ACHN (cell line): ENCODE data around the gene CDH16.
"Not testable (repeated sequence)": the region's sequence is repeated elsewhere in the genome, so short reads cannot be mapped to it uniquely, and the experiment has no call there.

Source experiments
- DNase-seq: peaks from one replicate; pipeline ENCODE4 v3.0.0-alpha.2; 2015
- in situ Hi-C: cut with HindIII; loops from 2 replicates; pipeline ENCODE4 v1.10.0; 2017; ENCODE audit warnings: low sequenced_read_pairs, low pct_ligation_motif_present, low pct_unique_long_range_greater_than_20kb

The CDH16 gene

GRCh38 chr16:66903544-66904427 lies 14.9 kb downstream of the CDH16 start:
- in situ Hi-C loops, result no loop called here
- no peak for DNase-seq

GRCh38 chr16:66902648-66903543 lies 15.8 kb downstream of the CDH16 start:
- no peak for DNase-seq
- in situ Hi-C loops, result no loop called here

DNA sequence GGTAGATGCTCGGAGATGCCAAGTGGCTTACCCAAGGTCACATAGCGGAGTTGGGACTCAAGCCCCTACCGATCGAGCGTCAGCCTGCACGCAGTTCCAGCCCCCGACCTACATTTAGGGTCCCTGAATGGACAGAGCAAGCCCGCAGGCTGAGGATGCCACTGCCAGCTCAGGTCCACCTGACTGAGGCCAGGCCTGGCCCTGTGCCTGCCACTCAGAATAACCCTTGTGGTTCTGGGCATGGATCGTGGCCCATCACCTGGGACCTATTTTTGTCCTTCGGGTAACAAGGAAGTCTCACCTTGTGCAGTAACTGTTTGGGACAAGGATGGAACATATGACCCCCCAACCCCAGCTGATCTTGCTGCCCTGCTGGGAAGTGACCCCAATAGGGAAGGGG lies 17.1 kb downstream of the CDH16 start:
- no peak for DNase-seq
- in situ Hi-C loops, result no loop called here

GRCh38 chr16:66900721-66901441 lies 17.8 kb downstream of the CDH16 start:
- in situ Hi-C loops, result no loop called here
- DNase-seq, result no peak

DNA sequence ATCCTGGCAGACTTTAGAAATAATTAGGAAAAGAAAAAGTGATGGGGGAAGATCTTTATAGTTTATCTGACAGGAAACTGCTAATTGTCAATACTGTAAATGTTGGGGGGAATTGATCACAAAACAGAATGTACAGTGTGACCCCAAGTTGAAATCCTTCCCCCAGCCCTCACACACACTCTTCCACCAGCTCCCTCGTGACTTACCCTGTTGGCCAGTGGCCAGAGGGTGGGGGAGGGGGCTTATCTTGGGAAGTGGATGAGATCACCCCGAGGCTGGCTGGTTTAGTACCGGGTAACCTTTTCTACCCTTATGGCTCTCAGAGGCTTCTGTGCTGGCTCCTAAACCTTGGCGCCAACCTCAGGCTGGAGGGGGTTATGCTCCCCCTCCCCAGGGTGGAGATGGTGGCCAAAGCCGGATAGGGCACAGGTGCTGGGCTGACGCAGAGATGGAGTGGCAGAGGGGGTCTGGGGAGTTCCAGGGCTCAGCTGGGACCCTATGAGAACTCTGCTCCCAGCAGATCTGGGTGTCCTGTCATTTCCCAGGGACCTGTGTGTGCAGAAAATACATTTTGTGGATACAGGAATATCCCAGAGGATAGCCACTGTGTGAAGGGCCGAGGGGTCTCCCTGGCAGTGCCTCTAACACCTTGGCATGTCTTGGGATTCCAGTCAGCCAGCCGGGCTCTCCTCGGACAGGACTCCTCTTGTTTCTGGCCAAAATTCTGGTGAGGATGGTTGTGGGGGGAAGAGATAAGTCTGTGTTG lies 18.6 kb downstream of the CDH16 start:
- in situ Hi-C loops, result loop anchor here (5.0 kb wide), 1 partner anchor 37 kb away; the partner anchor contains the start of gene CES2
- peak; percentile 90 for DNase-seq

DNA sequence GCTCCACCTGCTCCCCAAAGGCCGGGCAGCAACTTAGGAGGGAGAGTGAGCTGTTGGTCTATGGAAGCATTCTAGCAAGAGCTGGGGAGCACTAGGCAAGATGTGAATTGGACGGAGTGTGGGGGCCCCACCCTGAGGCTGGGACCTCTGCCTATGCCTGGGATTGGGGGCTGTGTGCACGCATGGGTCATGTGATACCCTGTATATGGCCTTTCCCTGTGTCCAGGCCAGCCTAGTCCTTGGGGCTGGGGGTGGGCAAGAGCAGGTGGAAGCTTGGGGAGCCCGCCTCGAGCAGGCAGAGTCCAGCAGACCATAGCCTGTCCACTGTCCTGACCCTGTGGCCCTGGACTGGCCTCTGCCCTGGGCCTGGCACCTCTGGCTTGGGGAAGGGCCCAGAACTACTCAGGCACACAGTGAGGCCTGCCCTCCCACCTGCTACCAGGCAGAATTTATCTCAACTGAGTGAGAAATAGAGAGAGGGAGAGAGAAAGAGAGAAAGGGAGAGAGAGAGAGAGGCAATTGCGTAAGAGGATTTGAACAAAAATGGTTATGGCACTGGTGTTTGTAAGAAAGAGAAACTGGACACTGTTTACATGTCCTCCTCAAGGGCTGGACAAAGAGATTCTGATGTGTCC lies 19.3 kb downstream of the CDH16 start:
- in situ Hi-C loops, result loop anchor here (5.0 kb wide), 1 partner anchor 38 kb away; the partner anchor contains the start of gene CES2
- DNase-seq, result peak; percentile 43

DNA sequence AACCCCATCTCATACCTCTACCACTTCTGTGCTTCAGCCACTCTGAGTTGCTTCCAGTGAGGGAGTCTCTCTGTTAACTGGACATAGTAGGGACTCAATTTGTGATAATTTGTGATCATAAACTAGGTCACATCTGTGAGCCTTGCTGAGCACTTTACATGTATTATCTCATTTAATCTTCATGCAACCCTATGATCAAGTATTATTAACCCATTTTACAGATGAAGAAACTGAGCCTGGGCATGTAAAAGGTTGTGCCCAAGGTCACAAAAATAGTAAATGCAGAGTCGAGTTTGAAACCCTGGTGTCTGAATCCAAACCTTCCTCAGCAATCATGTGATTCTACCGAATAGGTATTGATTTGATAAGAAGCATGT lies 19.8 kb downstream of the CDH16 start:
- no peak for DNase-seq
- in situ Hi-C loops, result loop anchor here (5.0 kb wide), 1 partner anchor 38 kb away; the partner anchor contains the start of gene CES2

GRCh38 chr16:66898207-66898606 lies 20.5 kb downstream of the CDH16 start:
- DNase-seq, result peak; percentile 87
- in situ Hi-C loops, result loop anchor here (5.0 kb wide), 1 partner anchor 39 kb away; the partner anchor contains the start of gene CES2

DNA sequence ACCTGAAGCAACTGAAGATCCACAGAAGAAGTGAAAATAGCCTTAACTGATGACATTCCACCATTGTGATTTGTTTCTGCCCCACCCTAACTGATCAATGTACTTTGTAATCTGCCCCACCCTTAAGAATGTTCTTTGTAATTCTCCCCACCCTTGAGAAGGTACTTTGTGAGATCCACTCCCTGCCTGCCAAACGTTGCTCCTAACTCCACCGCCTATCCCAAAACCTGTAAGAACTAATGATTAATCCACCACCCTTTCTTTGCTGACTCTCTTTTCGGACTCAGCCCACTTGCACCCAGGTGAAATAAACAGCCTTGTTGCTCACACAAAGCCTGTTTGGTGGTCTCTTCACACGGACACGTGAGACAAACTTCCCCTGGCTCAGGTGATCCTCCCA lies 22.0 kb downstream of the CDH16 start:
- DNase-seq, result not testable (repeated sequence)
- in situ Hi-C loops, result loop anchor here (5.0 kb wide), 1 partner anchor 41 kb away; the partner anchor contains the start of gene CES2

- DNase-seq, result no peak
- in situ Hi-C loops, result loop anchor here (5.0 kb wide), 1 partner anchor 41 kb away; the partner anchor contains the start of gene CES2
Observed at GRCh38 chr16:66895999-66896398, 22.7 kb downstream of the CDH16 start.

- in situ Hi-C loops, result loop anchor here (5.0 kb wide), 1 partner anchor 42 kb away; the partner anchor contains the start of gene CES2
- no peak for DNase-seq
Observed at GRCh38 chr16:66895689-66895979, 23.1 kb downstream of the CDH16 start.

DNA sequence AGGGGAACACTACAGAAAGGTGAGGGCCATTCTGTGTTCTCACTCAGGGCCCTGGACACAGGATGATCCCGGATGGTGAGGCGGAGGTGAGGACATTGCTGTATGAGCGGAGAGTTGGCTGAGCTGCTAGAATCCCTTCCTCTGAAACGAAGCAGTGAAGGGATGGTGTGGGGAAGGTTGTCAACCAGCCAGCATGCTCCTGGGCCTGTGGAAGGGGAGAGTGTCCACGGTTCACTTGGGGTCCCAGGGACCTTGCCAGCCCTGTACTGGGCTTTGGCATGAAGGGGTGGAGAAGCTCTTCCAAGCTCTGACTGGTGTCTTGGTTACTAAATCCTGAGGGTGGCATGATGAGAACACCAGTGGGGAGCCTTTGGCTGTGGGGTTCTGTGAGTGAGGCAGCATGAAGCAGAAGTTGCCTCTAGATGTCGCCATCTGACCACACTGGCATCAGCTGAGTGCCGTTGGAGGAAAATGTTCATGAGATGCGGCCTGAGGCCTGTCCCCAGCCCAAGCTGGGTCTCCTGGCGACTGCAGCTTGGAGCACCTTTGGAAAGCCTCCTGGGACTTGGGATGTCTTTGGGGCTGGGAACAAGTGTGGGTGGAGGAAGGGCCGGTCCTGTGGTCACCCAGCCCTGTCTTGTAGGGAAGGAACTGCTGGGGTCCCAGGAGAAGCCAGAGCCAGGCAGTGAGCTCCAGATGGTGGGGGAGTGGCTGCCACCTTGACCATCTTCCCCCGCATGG lies 23.6 kb downstream of the CDH16 start:
- in situ Hi-C loops, result loop anchor here (5.0 kb wide), 1 partner anchor 42 kb away; the partner anchor contains the start of gene CES2
- DNase-seq, result peak; percentile 85

DNA sequence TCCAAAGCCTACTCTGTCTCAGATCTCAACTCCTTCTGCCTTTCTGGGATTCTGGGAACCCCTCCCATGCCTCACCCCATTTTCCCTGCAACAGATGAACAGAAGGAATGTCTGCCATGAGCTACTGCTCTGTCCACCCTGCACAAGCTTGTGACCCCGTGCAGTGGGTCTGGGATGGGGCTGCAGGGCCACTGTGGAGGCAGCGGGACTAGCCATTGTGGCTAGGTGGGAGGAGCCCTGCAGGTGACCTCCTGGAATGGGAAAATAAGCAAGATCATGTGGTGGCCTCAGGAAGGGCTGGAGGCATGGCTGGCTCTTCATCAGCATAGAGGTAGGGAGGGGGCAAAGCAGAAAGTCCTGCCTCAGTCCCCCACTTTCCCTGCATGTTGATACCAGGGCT lies 24.6 kb downstream of the CDH16 start:
- in situ Hi-C loops, result no loop called here
- DNase-seq, result no peak

DNA sequence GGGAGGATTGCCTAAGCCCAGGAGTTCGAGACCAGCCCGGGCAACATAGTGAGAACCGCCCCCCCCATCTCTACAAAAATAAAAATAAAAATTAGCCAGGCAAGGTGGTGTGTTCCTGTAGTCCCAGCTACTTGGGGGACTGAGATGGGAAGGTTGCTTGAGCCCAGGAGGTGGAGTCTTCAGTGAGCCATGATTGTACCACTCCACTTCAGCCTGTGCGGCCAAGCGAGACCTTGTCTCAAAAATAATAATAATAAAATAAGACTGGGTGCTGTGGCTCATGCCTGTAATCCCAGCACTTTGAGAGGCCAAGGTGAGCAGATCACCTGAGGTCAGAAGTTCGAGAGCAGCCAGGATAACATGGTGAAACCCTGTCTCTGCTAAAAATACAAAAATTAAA lies 26.9 kb downstream of the CDH16 start:
- DNase-seq, result no peak

DNA sequence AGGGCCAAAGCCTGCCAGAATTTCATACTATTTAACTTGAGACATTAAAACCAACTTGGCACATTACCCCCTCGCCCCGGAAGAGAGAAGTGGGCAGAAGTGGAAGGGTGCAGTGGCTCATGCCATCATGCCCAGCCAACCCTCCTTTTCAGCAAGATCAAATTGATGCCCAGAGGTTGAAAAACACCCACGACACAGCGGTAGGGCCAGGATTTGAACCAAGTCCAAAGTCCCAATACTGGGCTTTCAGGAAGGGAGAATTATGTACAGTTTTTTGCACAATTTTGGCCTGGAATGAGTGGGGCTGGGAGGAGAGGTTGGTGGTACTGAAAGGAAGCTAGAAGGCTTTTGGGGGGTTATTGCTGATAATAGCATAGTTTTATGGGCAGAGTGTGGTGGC lies 27.3 kb downstream of the CDH16 start:
- no peak for DNase-seq
- in situ Hi-C loops, result no loop called here

More for the DNA sequence above, 26.9 kb downstream of the CDH16 start:
- in situ Hi-C loops, result no loop called here

- no peak for DNase-seq
- in situ Hi-C loops, result no loop called here
Observed at GRCh38 chr16:66890799-66891198, 27.9 kb downstream of the CDH16 start.

GRCh38 chr16:66889622-66890021 lies 29.1 kb downstream of the CDH16 start:
- no peak for DNase-seq
- in situ Hi-C loops, result no loop called here
